LNCAP (cell line): Measurements from ENCODE around the gene GLB1L2.

Experiments used
- TF ChIP-seq, protein P1 (sequence below): fragments of 450-650 bp; IDR thresholded peaks from 2 replicates; pipeline ENCODE4 v1.5.1; 2017; ENCODE audit warnings: mild to moderate bottlenecking

GLB1L2 gene

DNA sequence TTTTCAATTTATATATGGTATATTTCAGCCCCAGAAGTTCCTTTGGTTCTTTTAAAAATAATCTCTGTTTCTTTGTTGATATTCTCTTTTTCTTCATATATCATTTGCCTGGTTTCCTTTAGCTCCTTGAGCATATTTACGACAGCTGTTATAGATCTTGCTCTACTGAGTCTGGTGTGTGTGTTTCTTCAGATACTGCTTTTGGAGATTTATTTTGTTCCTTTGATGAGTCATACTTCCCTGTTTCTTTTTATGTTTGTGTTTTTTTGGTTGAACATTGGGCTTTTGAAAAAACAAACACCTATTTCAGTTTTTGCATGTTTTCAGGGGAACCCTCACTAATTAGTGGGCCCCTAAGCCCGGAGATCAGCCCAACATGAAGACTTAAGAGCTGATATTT is 23.3 kb downstream of the GLB1L2 start:
- TF ChIP-seq, protein P1, sequence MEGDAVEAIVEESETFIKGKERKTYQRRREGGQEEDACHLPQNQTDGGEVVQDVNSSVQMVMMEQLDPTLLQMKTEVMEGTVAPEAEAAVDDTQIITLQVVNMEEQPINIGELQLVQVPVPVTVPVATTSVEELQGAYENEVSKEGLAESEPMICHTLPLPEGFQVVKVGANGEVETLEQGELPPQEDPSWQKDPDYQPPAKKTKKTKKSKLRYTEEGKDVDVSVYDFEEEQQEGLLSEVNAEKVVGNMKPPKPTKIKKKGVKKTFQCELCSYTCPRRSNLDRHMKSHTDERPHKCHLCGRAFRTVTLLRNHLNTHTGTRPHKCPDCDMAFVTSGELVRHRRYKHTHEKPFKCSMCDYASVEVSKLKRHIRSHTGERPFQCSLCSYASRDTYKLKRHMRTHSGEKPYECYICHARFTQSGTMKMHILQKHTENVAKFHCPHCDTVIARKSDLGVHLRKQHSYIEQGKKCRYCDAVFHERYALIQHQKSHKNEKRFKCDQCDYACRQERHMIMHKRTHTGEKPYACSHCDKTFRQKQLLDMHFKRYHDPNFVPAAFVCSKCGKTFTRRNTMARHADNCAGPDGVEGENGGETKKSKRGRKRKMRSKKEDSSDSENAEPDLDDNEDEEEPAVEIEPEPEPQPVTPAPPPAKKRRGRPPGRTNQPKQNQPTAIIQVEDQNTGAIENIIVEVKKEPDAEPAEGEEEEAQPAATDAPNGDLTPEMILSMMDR = no peak

DNA sequence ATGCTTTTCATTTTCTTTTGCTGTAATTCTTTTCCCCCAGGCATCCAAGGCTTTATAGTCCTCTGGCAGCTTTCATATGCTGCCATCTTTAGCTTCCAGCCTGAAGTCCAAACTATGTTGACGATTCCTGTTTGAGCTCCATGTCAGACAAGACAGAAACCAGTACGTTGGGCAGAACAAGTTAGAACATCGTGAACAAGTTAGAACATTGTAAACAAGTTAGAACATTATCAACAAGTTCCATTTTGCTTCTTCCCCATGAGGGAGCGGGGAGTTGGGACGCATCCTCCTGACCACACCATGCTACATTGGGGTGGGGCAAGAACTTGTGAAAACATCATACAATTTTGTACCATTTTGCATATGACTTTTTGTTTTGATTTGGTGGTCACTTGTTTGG is 23.9 kb downstream of the GLB1L2 start:
- TF ChIP-seq, protein P1 = no peak

DNA sequence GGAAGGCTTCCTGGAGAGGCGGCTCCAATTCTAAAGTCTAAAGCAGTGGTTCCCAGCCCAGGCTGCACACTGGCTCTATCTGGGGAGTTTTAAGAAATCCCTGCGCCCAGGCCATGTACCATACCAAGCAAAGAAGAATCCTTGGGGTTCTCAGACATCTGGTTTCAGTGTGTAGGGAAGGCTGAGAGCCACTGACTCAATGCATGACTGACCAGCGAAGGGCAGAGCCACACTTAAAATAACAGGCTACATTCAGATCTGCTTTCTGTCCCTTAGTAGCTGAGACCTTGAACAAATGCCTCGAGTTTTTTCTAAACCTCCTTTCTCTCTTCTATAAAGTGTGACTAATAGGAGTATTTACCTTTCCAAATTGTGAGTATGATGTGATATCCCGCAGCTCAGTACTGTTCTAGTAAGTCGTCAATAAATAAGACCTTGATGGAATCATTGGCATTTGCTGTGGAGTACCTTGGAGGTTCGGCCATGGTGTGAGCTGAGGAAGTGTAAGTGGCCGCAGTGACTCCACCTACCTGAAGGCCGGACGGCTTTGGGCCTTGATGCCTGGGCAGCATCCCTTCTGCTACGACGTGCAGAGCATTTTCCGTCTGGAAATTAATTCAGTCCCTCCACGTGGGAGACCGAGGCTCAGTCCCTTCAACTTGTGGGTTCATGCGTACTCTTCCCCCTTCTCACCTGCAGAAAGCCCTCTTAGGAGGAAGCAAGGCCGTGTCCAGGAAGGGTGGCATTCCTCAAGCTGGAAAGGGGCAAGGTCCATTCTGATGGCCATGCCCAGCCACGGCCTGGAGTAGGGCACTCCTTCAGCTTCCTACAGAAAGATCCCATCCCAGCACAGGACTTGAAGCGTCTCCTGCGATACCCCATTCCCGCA is 25.1 kb downstream of the GLB1L2 start:
- TF ChIP-seq, protein P1 = no peak

DNA sequence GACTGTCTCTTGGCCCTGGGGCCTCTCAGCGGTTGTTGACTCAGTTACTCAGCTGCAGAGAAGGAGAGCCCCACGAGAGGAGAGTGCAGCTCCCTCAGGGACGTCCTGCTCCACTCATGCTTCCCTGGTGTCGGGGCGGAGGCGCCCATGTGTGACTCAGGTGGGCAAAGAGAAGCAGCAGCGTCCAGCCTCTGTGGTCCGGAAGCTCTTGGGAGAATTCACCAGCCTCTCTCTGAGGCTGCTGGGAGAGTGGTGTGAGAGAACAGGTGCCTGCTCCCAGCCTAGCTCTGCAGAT is 25.7 kb downstream of the GLB1L2 start:
- TF ChIP-seq, protein P1 = no peak

DNA sequence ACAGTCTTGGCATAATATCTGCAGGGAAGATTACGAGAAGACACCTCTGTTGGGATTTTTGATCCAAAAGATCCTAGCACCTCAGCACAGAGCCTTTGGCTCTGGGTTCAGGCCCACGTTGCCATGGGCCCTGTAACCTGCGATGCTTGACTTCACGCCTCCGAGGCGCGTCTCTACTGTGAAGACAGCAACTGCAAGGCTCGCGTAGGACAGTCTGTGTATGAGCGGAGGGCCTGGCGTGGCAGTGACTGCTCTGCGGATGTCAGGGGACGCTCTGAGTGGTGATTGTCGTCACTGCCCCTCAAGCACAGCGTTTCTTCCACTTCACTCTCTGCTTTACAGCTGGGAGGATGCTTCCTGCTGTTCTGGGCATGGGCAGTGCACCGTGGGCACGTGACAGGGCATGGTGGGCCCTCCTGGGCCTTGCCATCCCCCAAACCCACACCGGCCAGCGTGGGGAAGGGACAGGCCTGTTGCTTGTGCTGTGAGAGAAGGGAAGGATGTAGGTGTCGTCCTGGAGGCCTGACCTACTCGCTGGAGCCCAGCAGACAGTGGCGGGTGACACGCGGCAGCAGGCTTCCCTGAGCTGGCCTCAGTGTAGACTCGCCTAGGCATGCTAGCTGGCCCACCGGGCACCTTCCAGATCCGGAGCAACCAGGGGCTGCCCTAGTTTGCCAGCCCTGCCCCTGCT is 26.5 kb downstream of the GLB1L2 start:
- TF ChIP-seq, protein P1 = no peak

DNA sequence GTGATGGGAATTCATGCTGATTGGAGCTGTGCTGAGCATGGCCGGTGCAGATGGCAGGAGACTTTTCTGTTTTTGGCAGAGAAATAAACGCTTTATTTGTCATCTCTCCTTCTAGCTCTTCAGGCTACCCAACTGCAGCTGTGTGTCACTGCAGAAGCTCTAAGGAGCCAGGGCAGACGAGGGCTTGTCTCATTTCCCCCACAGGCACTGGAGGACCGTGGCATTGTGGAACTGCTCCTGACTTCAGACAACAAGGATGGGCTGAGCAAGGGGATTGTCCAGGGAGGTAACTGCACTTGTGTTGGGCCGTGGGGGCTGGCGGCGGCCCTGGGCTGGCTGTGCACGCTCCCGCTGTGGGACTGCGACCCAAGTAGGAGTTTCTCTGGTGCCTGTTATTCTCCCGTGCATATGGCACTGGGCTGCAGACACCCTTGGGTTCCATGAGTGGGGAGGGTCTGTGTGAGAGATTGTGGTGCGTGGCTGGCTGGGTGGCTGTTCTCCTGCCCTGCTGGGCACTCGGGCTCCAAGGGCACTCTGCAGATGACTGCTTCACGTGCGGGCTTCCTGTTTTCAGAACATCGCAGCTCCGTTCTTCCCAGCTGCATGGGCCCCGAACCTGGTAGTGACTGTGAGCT is 27.2 kb downstream of the GLB1L2 start:
- TF ChIP-seq, protein P1 = no peak

DNA sequence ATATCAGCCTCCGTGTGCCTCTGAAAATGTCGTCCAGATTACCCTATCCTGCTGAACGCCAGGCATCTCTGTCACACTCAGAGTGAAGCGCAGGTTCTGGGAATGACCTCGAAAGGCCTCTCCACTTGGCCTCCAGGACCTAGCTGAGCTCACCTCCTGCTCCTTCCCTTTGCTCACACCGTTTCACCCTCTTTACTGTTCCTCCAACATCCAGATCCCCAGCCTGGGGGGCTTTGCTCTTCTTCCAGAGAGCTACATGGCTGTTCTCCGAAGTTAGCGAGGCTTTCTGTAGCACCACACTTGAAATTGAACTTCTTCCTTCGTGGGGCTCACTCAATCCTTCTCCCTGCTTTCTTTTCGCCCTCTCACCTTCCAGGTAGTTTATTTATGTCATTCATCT is 27.9 kb downstream of the GLB1L2 start:
- TF ChIP-seq, protein P1 = no peak
